Loucy (cell line): ENCODE measurements around the gene RPRM.

Experiments
- CTCF ChIP-seq: fragments of 200-600 bp; sonication (generic); conservative IDR thresholded peaks from 2 replicates; pipeline ENCODE4 v1.5.1; 2014; ENCODE audit warnings: mild to moderate bottlenecking, antibody characterized with exemption, low read length
- EZH2phosphoT487 ChIP-seq: fragments of 200-600 bp; IDR thresholded peaks from 2 replicates; pipeline ENCODE4 v1.6.1; 2018; ENCODE audit warnings: antibody characterized with exemption, mild to moderate bottlenecking, moderate library complexity, borderline replicate concordance

DNA sequence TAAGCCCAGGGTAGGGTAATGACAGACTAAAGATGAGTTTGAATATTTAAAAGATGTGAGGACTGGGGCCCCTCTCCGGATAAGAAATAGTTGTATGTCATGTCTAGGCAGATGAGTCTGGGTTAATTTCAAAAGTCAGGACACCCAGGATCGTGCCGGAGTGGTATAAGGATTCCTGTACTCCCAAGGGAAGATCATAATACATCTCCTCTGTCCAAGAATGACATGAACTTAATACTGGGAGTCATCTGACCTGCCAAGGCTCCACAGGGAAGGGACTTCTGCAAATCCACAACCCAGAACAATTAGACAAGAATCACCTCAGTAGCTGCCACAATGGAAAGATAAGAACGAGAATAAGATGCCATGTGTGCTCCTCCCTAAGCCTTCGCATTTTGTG, 17.1 kb downstream of the RPRM start:
- TF ChIP-seq CTCF: no peak
- no peak for TF ChIP-seq EZH2phosphoT487
